CD14-positive monocyte (primary cell): Measurements from ENCODE around the gene SERPINA4. TPM values are rescaled to one million over a fixed set of nuclear protein-coding genes. Genes with fewer than 3 reads are reported as not detected.

Experiments used
- DNase-seq, 3 donors: peaks; one replicate each; pipeline ENCODE4 v3.0.0-alpha.2; 2011 to 2022
- H2AFZ ChIP-seq: 2 replicates; pipeline ENCODE4 v1.6.0; 2012; ENCODE audit warnings: mild to moderate bottlenecking, low read depth, low read length, inconsistent platforms; ENCODE audit not compliant: insufficient read depth, poor library complexity, severe bottlenecking
- H3K27ac ChIP-seq, 2 donors: 1 replicate in 1 of 2; 2 replicates in 1 of 2; pipeline ENCODE4 v1.5.1; 2012 to 2013; ENCODE audit warnings: low read length in 2 of 2, control low read depth in 1 of 2, inconsistent platforms in 1 of 2, low read depth in 1 of 2, mild to moderate bottlenecking in 1 of 2
- H3K27me3 ChIP-seq, 2 donors: one replicate each; pipeline versions ENCODE4 v1.6.0 to v1.6.1; 2011 to 2013; ENCODE audit warnings: low read length in 2 of 2; ENCODE audit not compliant: control insufficient read depth in 2 of 2, insufficient read depth in 2 of 2
- H3K36me3 ChIP-seq, 2 donors: replicated peaks in 1 of 2; 1 replicate in 1 of 2; 2 replicates in 1 of 2; pipeline versions ENCODE4 v1.5.1 to v1.6.1; 2012 to 2013; ENCODE audit warnings: low read length in 2 of 2, control low read depth in 1 of 2, inconsistent platforms in 1 of 2, mild to moderate bottlenecking in 1 of 2; ENCODE audit not compliant: insufficient read depth in 2 of 2, control insufficient read depth in 1 of 2
- H3K4me1 ChIP-seq, 2 donors: 1 replicate in 1 of 2; 2 replicates in 1 of 2; pipeline versions ENCODE4 v1.5.1 to v1.6.1; 2012 to 2013; ENCODE audit warnings: low read length in 2 of 2, control low read depth in 1 of 2, inconsistent platforms in 1 of 2, mild to moderate bottlenecking in 1 of 2, moderate library complexity in 1 of 2; ENCODE audit not compliant: insufficient read depth in 2 of 2, control insufficient read depth in 1 of 2
- H3K4me2 ChIP-seq: replicated peaks from 2 replicates; pipeline ENCODE3; 2012; ENCODE audit warnings: low read length, moderate library complexity, mild to moderate bottlenecking; ENCODE audit not compliant: poor library complexity, severe bottlenecking; ENCODE audit errors: extremely low read depth
- H3K4me3 ChIP-seq, 3 experiments: fragments of 200-600 bp in 1 of 3; sonication (generic) in 1 of 3; replicated peaks in 1 of 3; 1 replicate in 2 of 3; 2 replicates in 1 of 3; pipeline ENCODE4 v1.5.1; 2011 to 2013; ENCODE audit warnings: low read length in 3 of 3, mild to moderate bottlenecking in 3 of 3, control low read depth in 2 of 3, low read depth in 2 of 3, inconsistent platforms in 1 of 3, moderate library complexity in 1 of 3
- H3K79me2 ChIP-seq: 2 replicates; pipeline ENCODE4 v1.6.0; 2012; ENCODE audit warnings: mild to moderate bottlenecking, control low read depth, inconsistent platforms, low read length, moderate library complexity; ENCODE audit not compliant: insufficient read depth
- H3K9ac ChIP-seq: 2 replicates; pipeline ENCODE4 v1.6.0; 2017; ENCODE audit warnings: low read length, mild to moderate bottlenecking; ENCODE audit not compliant: insufficient read depth, poor library complexity, severe bottlenecking
- H3K9me3 ChIP-seq, 2 donors: replicated peaks in 1 of 2; 1 replicate in 1 of 2; 2 replicates in 1 of 2; pipeline versions ENCODE4 v1.5.1 to v1.6.1; 2012 to 2013; ENCODE audit warnings: low read length in 2 of 2, control low read depth in 1 of 2; ENCODE audit not compliant: control insufficient read depth in 1 of 2, insufficient read depth in 1 of 2
- H4K20me1 ChIP-seq: 2 replicates; pipeline ENCODE4 v1.6.0; 2012; ENCODE audit warnings: mild to moderate bottlenecking, low read length, control low read depth, moderate library complexity; ENCODE audit not compliant: insufficient read depth
- H3K27ac Mint-ChIP-seq, 7 donors: one replicate each; pipeline ENCODE4 v1.8.0; 2020; ENCODE audit warnings: mild to moderate bottlenecking in 7 of 7, mixed read lengths in 7 of 7, moderate library complexity in 6 of 7, inconsistent platforms in 2 of 7
- H3K27me3 Mint-ChIP-seq, 3 donors: one replicate each; pipeline ENCODE4 v1.8.0; 2021 to 2022; ENCODE audit warnings: low read depth in 3 of 3, mild to moderate bottlenecking in 3 of 3, mixed read lengths in 3 of 3, moderate library complexity in 3 of 3, inconsistent platforms in 1 of 3
- H3K36me3 Mint-ChIP-seq, 2 donors: one replicate each; pipeline ENCODE4 v1.8.0; 2020; ENCODE audit warnings: mixed read lengths in 2 of 2, inconsistent platforms in 1 of 2, mild to moderate bottlenecking in 1 of 2
- H3K4me1 Mint-ChIP-seq: one replicate; pipeline ENCODE4 v1.8.0; 2020; ENCODE audit warnings: mild to moderate bottlenecking, mixed read lengths
- H3K4me3 Mint-ChIP-seq, 2 donors: one replicate each; pipeline ENCODE4 v1.8.0; 2020; ENCODE audit warnings: mild to moderate bottlenecking in 2 of 2, mixed read lengths in 2 of 2, moderate library complexity in 1 of 2
- H3K9me3 Mint-ChIP-seq, 7 donors: one replicate each; pipeline ENCODE4 v1.8.0; 2020 to 2022; ENCODE audit warnings: mixed read lengths in 7 of 7, mild to moderate bottlenecking in 6 of 7, moderate library complexity in 6 of 7, inconsistent platforms in 2 of 7
- CTCF ChIP-seq: fragments of 200-600 bp; IDR thresholded peaks from one replicate; pipeline ENCODE4 v1.8.0; 2022; ENCODE audit warnings: antibody characterized with exemption, mild to moderate bottlenecking
- WGBS: methylation state at CpG from one replicate; pipeline ENCODE4 v1.1.5; 2013; ENCODE audit warnings: missing lambda C conversion rate; ENCODE audit not compliant: insufficient coverage; 5-methylcytosine and 5-hydroxymethylcytosine counted together
- intact Hi-C, 2 donors: fragments of 100-400 bp; cut with micrococcal nuclease; formaldehyde crosslinking; loops; one replicate each; pipeline versions ENCODE4 v1.15.0 to v1.15.1; 2023
- polyA plus RNA-seq, 3 donors: library from polyadenylated mRNA; depleted of rRNA in 1 of 3; unstranded in 2 of 3; stranded (reverse) in 1 of 3; fragments of 300-500 nt in 2 of 3; fragments of >200 nt in 1 of 3; fragmentation: Illumina TruSeq in 2 of 3; gene quantifications; 1 replicate in 2 of 3; 2 replicates in 1 of 3; pipeline ENCODE4 v1.2.3, GENCODE V29; 2012 to 2021

The SERPINA4 gene
- polyA plus RNA-seq, 3 donors = not detected

GRCh38 chr14:94515426-94515825, 45.8 kb upstream of the SERPINA4 start:
- H3K27ac ChIP-seq = no peak overlapping the region
- no peak for DNase-seq
- H3K9ac ChIP-seq = no peak overlapping the region
- no peaks in the 10 kb centered on the region for H3K36me3 ChIP-seq
- H3K79me2 ChIP-seq = no peaks in the 10 kb centered on the region
- no peak overlapping the region for H2AFZ ChIP-seq
- no peaks in the 10 kb centered on the region for H3K9me3 ChIP-seq
- no peaks in the 10 kb centered on the region for H4K20me1 ChIP-seq
- Mint-ChIP-seq H3K4me1 (no peaks in the 10 kb centered on the region), H3K9me3 (peaks cover 0 to 7% (median 4%) of the 10 kb centered on the region in 7 donors), H3K4me3 (no peak overlapping the region), H3K27me3 (peaks cover 3 to 4% (median 4%) of the 10 kb centered on the region in 3 donors), H3K36me3 (no peaks in the 10 kb centered on the region), H3K27ac (no peak overlapping the region)
- no peak overlapping the region for H3K4me2 ChIP-seq
- WGBS = 87% methylated on average over 7 of the region's 9 CpGs
- intact Hi-C loops = no loop called here
- H3K27me3 ChIP-seq = no peaks in the 10 kb centered on the region
- no peak overlapping the region for H3K4me3 ChIP-seq
- H3K4me1 ChIP-seq = no peaks in the 10 kb centered on the region
- no peak for TF ChIP-seq CTCF

- Histone ChIP-seq H3K4me3 (no peak overlapping the region), H3K4me2 (no peak overlapping the region), H3K27me3 (no peaks in the 10 kb centered on the region), H3K9me3 (no peaks in the 10 kb centered on the region), H3K9ac (no peak overlapping the region), H3K4me1 (no peaks in the 10 kb centered on the region), H3K79me2 (no peaks in the 10 kb centered on the region), H3K36me3 (no peaks in the 10 kb centered on the region), H3K27ac (no peak overlapping the region), H2AFZ (no peak overlapping the region), H4K20me1 (no peaks in the 10 kb centered on the region)
- Mint-ChIP-seq H3K4me1 (no peaks in the 10 kb centered on the region), H3K9me3 (peaks cover 0 to 7% (median 4%) of the 10 kb centered on the region in 7 donors), H3K27me3 (peaks cover 3 to 4% (median 4%) of the 10 kb centered on the region in 3 donors), H3K4me3 (no peak overlapping the region), H3K36me3 (no peaks in the 10 kb centered on the region), H3K27ac (peak overlapping the region in 1 of 7 donors; percentile 76)
- intact Hi-C loops = no loop called here
- DNase-seq = no peak
- TF ChIP-seq CTCF = no peak
- WGBS = 91% methylated on average over 6 of the region's 6 CpGs
These were observed 45.4 kb upstream of the SERPINA4 start for GRCh38 chr14:94515856-94516255.
